Endometrial microvascular endothelial cells (primary cell): ENCODE data around the gene MYLK. TPM values are rescaled to one million over a fixed set of nuclear protein-coding genes. Genes with fewer than 3 reads are reported as not detected.
"Not testable (repeated sequence)": the region's sequence is repeated elsewhere in the genome, so short reads cannot be mapped to it uniquely, and the experiment has no call there.

Source experiments
- in situ Hi-C: cut with HindIII; loops from 2 replicates; pipeline ENCODE4 v1.10.0; 2017; ENCODE audit warnings: low sequenced_read_pairs, low pct_unique_long_range_greater_than_20kb; ENCODE audit errors: inconsistent ontology term
- total RNA-seq: library from RNA; depleted of rRNA; stranded (reverse); fragments of >200 nt; gene quantifications from one replicate; pipeline ENCODE4 v1.2.3, GENCODE V29; 2015; ENCODE audit errors: inconsistent ontology term

The MYLK gene
- 18.0 TPM for total RNA-seq

GRCh38 chr3:123884203-123884831 lies at the start of gene MYLK:
Gene MYLK, minus strand, starts transcription at chr3:123884332. Its CDS starts 90,491 bp downstream, at chr3:123793841.
- in situ Hi-C loops, result no loop called here

GRCh38 chr3:123930445-123930844 lies 46.3 kb upstream of the MYLK start:
- in situ Hi-C loops, result no loop called here

GRCh38 chr3:123929325-123929724 lies 45.2 kb upstream of the MYLK start:
- in situ Hi-C loops, result no loop called here

- in situ Hi-C loops, result no loop called here
Measured at GRCh38 chr3:123926396-123926795, 42.3 kb upstream of the MYLK start.

GRCh38 chr3:123920868-123921267 lies 36.7 kb upstream of the MYLK start:
- in situ Hi-C loops, result no loop called here

GRCh38 chr3:123920383-123920782 lies 36.3 kb upstream of the MYLK start:
- in situ Hi-C loops, result no loop called here

- in situ Hi-C loops, result no loop called here
Measured at GRCh38 chr3:123919353-123919752, 35.2 kb upstream of the MYLK start.

- in situ Hi-C loops, result no loop called here
Measured at GRCh38 chr3:123914829-123915228, 30.7 kb upstream of the MYLK start.

- in situ Hi-C loops, result no loop called here
Measured at GRCh38 chr3:123909785-123910184, 25.7 kb upstream of the MYLK start.

- in situ Hi-C loops, result no loop called here
Measured at GRCh38 chr3:123907720-123908119, 23.6 kb upstream of the MYLK start.

GRCh38 chr3:123899300-123899865 lies 15.3 kb upstream of the MYLK start:
- in situ Hi-C loops, result no loop called here

GRCh38 chr3:123893012-123893411 lies 8.9 kb upstream of the MYLK start:
- in situ Hi-C loops, result no loop called here

- in situ Hi-C loops, result no loop called here
Measured at GRCh38 chr3:123892195-123892594, 8.1 kb upstream of the MYLK start.

GRCh38 chr3:123890991-123891390 lies 6.9 kb upstream of the MYLK start:
- in situ Hi-C loops, result not testable (repeated sequence)

- in situ Hi-C loops, result not testable (repeated sequence)
Measured at GRCh38 chr3:123890162-123890561, 6.0 kb upstream of the MYLK start.

- in situ Hi-C loops, result no loop called here
Measured at GRCh38 chr3:123884993-123885392, 861 bp upstream of the MYLK start.

- in situ Hi-C loops, result no loop called here
Measured at GRCh38 chr3:123883701-123884202, 380 bp downstream of the MYLK start.

- in situ Hi-C loops, result no loop called here
Measured at GRCh38 chr3:123883111-123883510, 1.0 kb downstream of the MYLK start.

- in situ Hi-C loops, result no loop called here
Measured at GRCh38 chr3:123881771-123882170, 2.4 kb downstream of the MYLK start.

- in situ Hi-C loops, result no loop called here
Measured at GRCh38 chr3:123880998-123881561, 3.1 kb downstream of the MYLK start.
